ENCODE results near the gene PSTPIP1. TPM values are rescaled to one million over a fixed set of nuclear protein-coding genes. Genes with fewer than 3 reads are reported as not detected.

PSTPIP1 gene
- total and polyA plus RNA-seq, 2 of the 13 experiments (the other 11 are each of a cell fraction or from before 2014, with no cell fraction given): 4.4 to 8.7 TPM

DNA sequence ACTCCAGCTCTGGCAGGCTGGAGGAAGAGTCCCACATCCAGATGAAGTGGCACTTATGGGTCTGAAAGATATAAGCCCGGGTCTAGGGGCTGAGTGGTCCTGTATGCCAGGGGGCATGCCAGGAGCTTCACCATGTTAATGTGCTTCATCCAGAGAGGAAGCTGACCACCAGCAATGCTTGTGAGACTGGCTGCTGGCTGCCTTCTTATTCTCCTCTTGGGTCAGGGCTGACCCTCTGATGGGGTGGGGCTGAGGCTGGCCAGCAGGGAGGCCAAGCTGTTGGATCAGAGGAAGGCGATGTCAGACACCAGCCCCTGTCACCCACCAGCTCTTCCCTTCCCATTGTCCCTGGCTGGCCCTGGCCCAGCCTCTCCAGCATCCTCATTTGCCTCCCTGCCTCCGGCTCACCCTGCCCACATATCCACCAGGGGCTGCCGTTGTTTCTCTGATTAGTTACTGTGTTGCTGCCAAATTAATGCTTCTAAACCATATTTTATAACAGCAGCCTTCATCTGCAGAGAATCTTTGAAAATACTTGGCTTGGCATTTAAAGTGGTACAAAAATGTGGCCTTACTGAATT lies 20.4 kb upstream of the PSTPIP1 start (continued):
- no peak for TF ChIP-seq SP2 (CRISPR knock-in tag; IDR thresholded peaks at IDR 0.05)
- TF ChIP-seq ZNF331 (CRISPR knock-in tag; IDR thresholded peaks at IDR 0.05): no peak
- TF ChIP-seq FOSL2 (CRISPR knock-in tag; IDR thresholded peaks at IDR 0.05): no peak
- no peak for TF ChIP-seq PAF1 (CRISPR knock-in tag; IDR thresholded peaks at IDR 0.05)

DNA sequence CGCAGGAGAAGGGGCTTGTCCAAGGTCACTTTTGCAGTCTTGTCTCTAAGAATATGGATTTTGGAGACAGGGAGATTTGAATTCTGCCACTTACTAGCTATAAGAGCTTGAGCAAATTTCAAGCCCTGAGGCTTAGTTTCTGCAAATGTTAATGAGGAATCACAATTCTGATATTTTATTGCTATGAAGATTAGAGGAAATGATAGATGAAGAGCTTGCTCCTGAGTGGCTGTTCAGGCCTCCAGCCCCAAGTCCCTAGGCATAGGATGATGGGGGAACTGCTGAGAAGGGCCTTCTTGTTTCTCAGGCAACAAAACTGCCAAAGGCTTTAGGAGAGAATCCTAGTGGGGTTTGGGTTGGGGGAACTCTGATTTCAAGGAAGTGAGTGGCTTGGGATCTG lies 18.8 kb upstream of the PSTPIP1 start:
- no peak for FAIRE-seq
- Histone ChIP-seq H3K4me3 (replicated peaks in 1 of 3; ENCODE audit: insufficient read depth in 1 of 3, low read depth in 2 of 3, low read length in 3 of 3) (no peak overlapping the region), H3K36me3 (replicated peaks in 1 of 2; ENCODE audit: control insufficient read depth in 1 of 2, insufficient read depth in 2 of 2, low read length in 2 of 2) (no peaks in the 10 kb centered on the region), H3K79me2 (ENCODE audit: insufficient read depth, low read length) (no peaks in the 10 kb centered on the region), H3K4me1 (ENCODE audit: insufficient read depth, low read length) (no peaks in the 10 kb centered on the region), H3K9ac (ENCODE audit: insufficient read depth, low read depth, low read length) (no peak overlapping the region), H3K27ac (ENCODE audit: extremely low read length, insufficient read depth, low read length) (no peak overlapping the region), H3K27me3 (ENCODE audit: control insufficient read depth in 1 of 2, insufficient read depth in 2 of 2, low read length in 2 of 2) (peaks cover 2 to 30% of the 10 kb centered on the region in 2 experiments; a peak in 4 of 5 replicates), H2AFZ (ENCODE audit: low read length) (no peak overlapping the region), H3K4me2 (ENCODE audit: low read depth, low read length) (no peak overlapping the region), H3K9me3 (ENCODE audit: low read length) (no peaks in the 10 kb centered on the region), H4K20me1 (ENCODE audit: insufficient read depth, low read length) (no peaks in the 10 kb centered on the region)
- no TSS peak for BruUV-seq (replicated peaks)
- ChIA-PET POLR2A (no interaction called here), CTCF (ENCODE audit: low intra/inter-chr PET ratio, low total read pairs) (no interaction called here)
- 0% methylated on average over 1 of the region's 1 CpG for WGBS (ENCODE audit: low lambda C conversion rate)
- intact Hi-C loops (cut with micrococcal nuclease; ENCODE audit: unreplicated experiment): loop anchor here (5.0 kb wide), 1 partner anchor 366 kb away; no protein-coding TSS in a partner anchor
- DNase-seq (ENCODE audit: low spot score): no peak
- TF ChIP-seq, protein P1, sequence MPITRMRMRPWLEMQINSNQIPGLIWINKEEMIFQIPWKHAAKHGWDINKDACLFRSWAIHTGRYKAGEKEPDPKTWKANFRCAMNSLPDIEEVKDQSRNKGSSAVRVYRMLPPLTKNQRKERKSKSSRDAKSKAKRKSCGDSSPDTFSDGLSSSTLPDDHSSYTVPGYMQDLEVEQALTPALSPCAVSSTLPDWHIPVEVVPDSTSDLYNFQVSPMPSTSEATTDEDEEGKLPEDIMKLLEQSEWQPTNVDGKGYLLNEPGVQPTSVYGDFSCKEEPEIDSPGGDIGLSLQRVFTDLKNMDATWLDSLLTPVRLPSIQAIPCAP (CRISPR knock-in tag; IDR thresholded peaks at IDR 0.05; ENCODE audit: low read depth): no peak
- TF ChIP-seq CCAR2 (optimal IDR thresholded peaks at IDR 0.05; ENCODE audit: low read depth, low read length) (no peak), ZNF780A (CRISPR knock-in tag; IDR thresholded peaks at IDR 0.05) (no peak), SSRP1 (CRISPR knock-in tag; IDR thresholded peaks at IDR 0.05) (no peak), HCFC1 (IDR thresholded peaks at IDR 0.05; ENCODE audit: low read depth, low read length) (no peak)
- TF ChIP-seq, protein P2, sequence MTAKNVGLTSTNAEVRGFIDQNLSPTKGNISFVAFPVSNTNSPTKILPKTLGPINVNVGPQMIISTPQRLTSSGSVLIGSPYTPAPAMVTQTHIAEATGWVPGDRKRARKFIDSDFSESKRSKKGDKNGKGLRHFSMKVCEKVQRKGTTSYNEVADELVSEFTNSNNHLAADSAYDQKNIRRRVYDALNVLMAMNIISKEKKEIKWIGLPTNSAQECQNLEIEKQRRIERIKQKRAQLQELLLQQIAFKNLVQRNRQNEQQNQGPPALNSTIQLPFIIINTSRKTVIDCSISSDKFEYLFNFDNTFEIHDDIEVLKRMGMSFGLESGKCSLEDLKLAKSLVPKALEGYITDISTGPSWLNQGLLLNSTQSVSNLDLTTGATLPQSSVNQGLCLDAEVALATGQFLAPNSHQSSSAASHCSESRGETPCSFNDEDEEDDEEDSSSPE (CRISPR knock-in tag; IDR thresholded peaks at IDR 0.05): no peak
- in situ Hi-C loops (cut with HindIII; ENCODE audit: extremely low pct_ligation_motif_present, low pct_unique_long_range_greater_than_20kb): no loop called here
- no peak for ATAC-seq

Data from HepG2 (cell line).